Measurements from ENCODE around the gene ELSPBP1. TPM values are rescaled to one million over a fixed set of nuclear protein-coding genes. Genes with fewer than 3 reads are reported as not detected.

The ELSPBP1 gene
- total RNA-seq, 1 experiment from 2014 or later: not detected

- CTCF ChIA-PET: no interaction called here
- BruUV-seq (replicated peaks): no TSS peak
- no peak overlapping the region for H3K9ac ChIP-seq (ENCODE audit: low read length)
- no peak overlapping the region for H2AFZ ChIP-seq (ENCODE audit: low read length)
- H4K20me1 ChIP-seq (ENCODE audit: low read length): no peaks in the 10 kb centered on the region
- no peak overlapping the region for H3K27ac ChIP-seq (ENCODE audit: low read length)
- no peak overlapping the region for H3K4me3 ChIP-seq (ENCODE audit: low read length)
- intact Hi-C loops (cut with micrococcal nuclease): no loop called here
- no peak overlapping the region for H3K4me2 ChIP-seq (ENCODE audit: low read length)
- peaks cover 27% of the 10 kb centered on the region for H3K27me3 ChIP-seq (ENCODE audit: low read length)
- no peaks in the 10 kb centered on the region for H3K9me3 ChIP-seq (ENCODE audit: low read length)
- no peaks in the 10 kb centered on the region for H3K4me1 ChIP-seq (ENCODE audit: insufficient read depth, low read length)
- H3K9me2 ChIP-seq (replicated peaks; ENCODE audit: low read length): no peaks in the 10 kb centered on the region
- TF ChIP-seq CTCF (conservative IDR thresholded peaks at IDR 0.05; ENCODE audit: low read depth, low read length): no peak
- no peak for TF ChIP-seq EZH2 (IDR thresholded peaks at IDR 0.05; ENCODE audit: low read length, unreplicated experiment)
- TF ChIP-seq EZH2phosphoT487 (IDR thresholded peaks at IDR 0.05; ENCODE audit: borderline replicate concordance, low read length): no peak
- POLR2A ChIA-PET (ENCODE audit: unreplicated experiment): no interaction called here
- no peaks in the 10 kb centered on the region for H3K79me2 ChIP-seq (ENCODE audit: low read length)
- H3K36me3 ChIP-seq (ENCODE audit: low read depth, low read length): no peaks in the 10 kb centered on the region
- no peaks in the 10 kb centered on the region for H3F3A ChIP-seq (ENCODE audit: low read length, unreplicated experiment)
- ATAC-seq (no peak), DNase-seq (no peak)
These were observed 26.3 kb downstream of the ELSPBP1 start for GRCh38 chr19:48020686-48021085.

DNA sequence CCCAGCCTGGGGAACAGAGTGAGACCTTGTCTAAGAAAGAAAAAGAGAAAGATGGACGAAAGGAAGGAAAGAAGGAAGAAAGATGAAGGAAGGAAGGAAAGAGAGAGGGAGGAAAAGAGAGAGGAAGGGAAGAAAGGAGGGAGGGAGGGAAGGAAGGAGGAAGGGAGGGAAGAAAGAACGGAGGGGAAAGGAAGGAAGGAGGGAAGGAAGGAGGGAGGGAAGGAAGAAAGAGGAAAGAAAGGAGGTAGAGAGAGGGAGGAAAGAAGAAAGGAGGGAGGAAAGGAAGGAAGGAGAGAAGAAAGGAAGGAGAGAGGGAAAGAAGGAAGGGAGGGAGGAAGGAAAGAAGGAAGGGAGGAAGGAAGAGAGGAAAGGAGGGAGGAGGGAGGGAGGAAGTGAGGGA lies 28.6 kb downstream of the ELSPBP1 start:
- H3K27me3 ChIP-seq (ENCODE audit: low read length): peaks cover 17% of the 10 kb centered on the region; the same call in 1 of the 2 replicates
- no peak overlapping the region for H2AFZ ChIP-seq (ENCODE audit: low read length)
- H3K9me2 ChIP-seq (replicated peaks; ENCODE audit: low read length): no peaks in the 10 kb centered on the region
- H3K27ac ChIP-seq (ENCODE audit: low read length): no peak overlapping the region
- no peaks in the 10 kb centered on the region for H3K36me3 ChIP-seq (ENCODE audit: low read depth, low read length)
- H3K79me2 ChIP-seq (ENCODE audit: low read length): no peaks in the 10 kb centered on the region
- no peaks in the 10 kb centered on the region for H3K4me1 ChIP-seq (ENCODE audit: insufficient read depth, low read length)
- no peak overlapping the region for H3K4me3 ChIP-seq (ENCODE audit: low read length)
- intact Hi-C loops (cut with micrococcal nuclease): no loop called here
- CTCF ChIA-PET: no interaction called here
- H4K20me1 ChIP-seq (ENCODE audit: low read length): no peaks in the 10 kb centered on the region
- H3K9ac ChIP-seq (ENCODE audit: low read length): no peak overlapping the region
- H3K9me3 ChIP-seq (ENCODE audit: low read length): no peaks in the 10 kb centered on the region
- TF ChIP-seq EZH2phosphoT487 (IDR thresholded peaks at IDR 0.05; ENCODE audit: borderline replicate concordance, low read length): no peak
- no peak for TF ChIP-seq EZH2 (IDR thresholded peaks at IDR 0.05; ENCODE audit: low read length, unreplicated experiment)
- TF ChIP-seq CTCF (conservative IDR thresholded peaks at IDR 0.05; ENCODE audit: low read depth, low read length): no peak
- no peak overlapping the region for H3K4me2 ChIP-seq (ENCODE audit: low read length)
- H3F3A ChIP-seq (ENCODE audit: low read length, unreplicated experiment): no peaks in the 10 kb centered on the region
- DNase-seq (no peak), ATAC-seq (no peak)
- no TSS peak for BruUV-seq (replicated peaks)
- POLR2A ChIA-PET (ENCODE audit: unreplicated experiment): no interaction called here

GRCh38 chr19:48023518-48023917 lies 29.1 kb downstream of the ELSPBP1 start:
- TF ChIP-seq EZH2 (IDR thresholded peaks at IDR 0.05; ENCODE audit: low read length, unreplicated experiment) (no peak), CTCF (conservative IDR thresholded peaks at IDR 0.05; ENCODE audit: low read depth, low read length) (no peak), EZH2phosphoT487 (IDR thresholded peaks at IDR 0.05; ENCODE audit: borderline replicate concordance, low read length) (no peak)
- Histone ChIP-seq H3K79me2 (ENCODE audit: low read length) (no peaks in the 10 kb centered on the region), H4K20me1 (ENCODE audit: low read length) (no peaks in the 10 kb centered on the region), H3K36me3 (ENCODE audit: low read depth, low read length) (no peaks in the 10 kb centered on the region), H2AFZ (ENCODE audit: low read length) (no peak overlapping the region), H3K9ac (ENCODE audit: low read length) (no peak overlapping the region), H3K4me3 (ENCODE audit: low read length) (no peak overlapping the region), H3K4me1 (ENCODE audit: insufficient read depth, low read length) (no peaks in the 10 kb centered on the region), H3K4me2 (ENCODE audit: low read length) (no peak overlapping the region), H3K9me3 (ENCODE audit: low read length) (no peaks in the 10 kb centered on the region), H3K9me2 (replicated peaks; ENCODE audit: low read length) (no peaks in the 10 kb centered on the region), H3K27ac (ENCODE audit: low read length) (no peak overlapping the region), H3K27me3 (ENCODE audit: low read length) (peaks cover 17% of the 10 kb centered on the region; the same call in 1 of the 2 replicates), H3F3A (ENCODE audit: low read length, unreplicated experiment) (no peaks in the 10 kb centered on the region)
- no TSS peak for BruUV-seq (replicated peaks)
- no peak for DNase-seq
- CTCF ChIA-PET: no interaction called here
- POLR2A ChIA-PET (ENCODE audit: unreplicated experiment): interaction anchor here (0.6 kb wide), 1 partner anchor 1582 kb away, joined by 5 read pairs; no protein-coding TSS in a partner anchor
- no peak for ATAC-seq
- intact Hi-C loops (cut with micrococcal nuclease): no loop called here

All from PC-3 (cell line).